ENCODE measurements around the gene ZMAT3.

- TF ChIP-seq GATA2 (IDR thresholded peaks at IDR 0.05; ENCODE audit: low read depth, low read length) (no peak), GATA3 (IDR thresholded peaks at IDR 0.05; ENCODE audit: low read depth, low read length) (no peak)
Observed at GRCh38 chr3:178989821-178990220, 81.8 kb downstream of the ZMAT3 start.

All from SH-SY5Y (cell line).